ENCODE measurements around the gene GALNTL6.

The GALNTL6 gene

GRCh38 chr4:172648471-172648870, 835.3 kb downstream of the GALNTL6 start:
- no peak for DNase-seq (ENCODE audit: low read depth)
- no peak for TF ChIP-seq CTCF (conservative IDR thresholded peaks at IDR 0.05; ENCODE audit: low read depth, low read length)
- H3K4me3 ChIP-seq (ENCODE audit: low read length) = no peak overlapping the region

GRCh38 chr4:172649143-172649542, 835.9 kb downstream of the GALNTL6 start:
- DNase-seq (ENCODE audit: low read depth) = no peak
- H3K4me3 ChIP-seq (ENCODE audit: low read length) = no peak overlapping the region
- TF ChIP-seq CTCF (conservative IDR thresholded peaks at IDR 0.05; ENCODE audit: low read depth, low read length) = no peak

GRCh38 chr4:172650758-172651530, 837.7 kb downstream of the GALNTL6 start:
- no peak for TF ChIP-seq CTCF (conservative IDR thresholded peaks at IDR 0.05; ENCODE audit: low read depth, low read length)
- DNase-seq (ENCODE audit: low read depth) = no peak
- H3K4me3 ChIP-seq (ENCODE audit: low read length) = no peak overlapping the region

DNA sequence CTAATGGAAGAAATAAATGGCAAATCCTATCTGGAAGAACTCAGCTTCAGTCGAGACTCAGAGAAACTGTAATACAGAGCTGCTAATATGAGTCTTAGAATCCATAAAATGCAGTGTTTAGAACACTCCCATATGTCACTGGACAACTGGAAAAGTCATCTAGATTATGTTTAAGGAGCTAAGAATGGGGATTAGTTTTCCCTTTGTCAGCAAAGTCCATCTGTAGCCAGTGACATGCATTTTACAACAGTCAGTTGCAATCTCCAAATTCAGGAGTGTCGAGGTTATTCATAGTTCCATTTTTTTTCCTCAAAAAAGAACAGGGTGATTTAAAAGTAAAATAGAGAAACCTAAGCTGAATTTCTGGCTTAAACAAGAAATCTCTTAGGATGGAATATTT, 838.8 kb downstream of the GALNTL6 start:
- H3K4me3 ChIP-seq (ENCODE audit: low read length) = no peak overlapping the region
- TF ChIP-seq CTCF (conservative IDR thresholded peaks at IDR 0.05; ENCODE audit: low read depth, low read length) = no peak
- DNase-seq (ENCODE audit: low read depth) = no peak

DNA sequence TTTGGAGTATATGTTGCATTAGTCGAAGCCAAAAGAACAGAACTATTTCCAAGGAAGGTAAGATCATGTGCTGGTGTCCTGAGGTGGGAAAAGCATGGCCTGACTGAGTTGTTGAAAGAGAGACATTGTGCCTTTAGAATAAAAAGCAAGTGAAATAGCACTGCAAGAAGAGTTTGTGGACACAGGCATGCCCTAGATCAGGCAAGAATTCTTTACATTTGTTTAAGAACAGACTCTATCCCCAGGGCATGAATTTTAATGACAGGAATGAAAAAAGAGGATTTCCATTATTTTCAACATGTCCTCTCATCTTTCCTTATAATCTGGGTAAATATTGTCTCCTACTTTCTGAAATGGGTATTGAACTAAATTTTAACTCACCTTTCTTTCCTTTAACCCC, 839.2 kb downstream of the GALNTL6 start:
- no peak for DNase-seq (ENCODE audit: low read depth)
- no peak for TF ChIP-seq CTCF (conservative IDR thresholded peaks at IDR 0.05; ENCODE audit: low read depth, low read length)
- H3K4me3 ChIP-seq (ENCODE audit: low read length) = no peak overlapping the region

- no peak for TF ChIP-seq CTCF (conservative IDR thresholded peaks at IDR 0.05; ENCODE audit: low read depth, low read length)
- no peak for DNase-seq (ENCODE audit: low read depth)
- H3K4me3 ChIP-seq (ENCODE audit: low read length) = no peak overlapping the region
These were observed 840.5 kb downstream of the GALNTL6 start for GRCh38 chr4:172653676-172654075.

DNA sequence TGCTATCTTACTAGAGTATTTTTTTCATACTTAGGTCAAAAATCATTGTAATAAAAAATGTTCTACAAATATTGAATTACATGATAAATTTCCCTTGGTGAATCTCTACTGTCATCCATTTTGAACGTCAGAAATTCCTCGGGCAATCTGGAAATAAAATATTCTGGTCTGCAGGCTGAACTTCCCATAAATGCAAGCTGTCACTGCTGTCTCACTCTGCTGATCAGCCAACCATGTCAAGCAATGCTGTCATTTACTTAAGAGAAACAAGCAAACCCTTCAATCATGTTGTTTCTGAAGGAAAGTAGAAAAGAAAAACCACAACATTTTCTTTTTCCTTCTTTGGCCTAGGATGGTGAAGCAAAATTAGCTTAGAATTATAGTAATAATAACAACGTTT, 841.3 kb downstream of the GALNTL6 start:
- TF ChIP-seq CTCF (conservative IDR thresholded peaks at IDR 0.05; ENCODE audit: low read depth, low read length) = no peak
- H3K4me3 ChIP-seq (ENCODE audit: low read length) = no peak overlapping the region
- no peak for DNase-seq (ENCODE audit: low read depth)
